Middle frontal gyrus (tissue), 1 donor: ENCODE data around the gene PHACTR1.

Experiments used
- DNase-seq: peaks from one replicate; pipeline ENCODE4 v3.0.0-alpha.2; 2015; ENCODE audit warnings: low spot score; ENCODE audit errors: extremely low spot score

Gene PHACTR1

GRCh38 chr6:12980741-12981140 is 264.2 kb downstream of the PHACTR1 start:
- DNase-seq, result no peak

- no peak for DNase-seq
Observed at GRCh38 chr6:12984776-12985175, 268.2 kb downstream of the PHACTR1 start.

- no peak for DNase-seq
Observed at GRCh38 chr6:12987783-12988182, 271.2 kb downstream of the PHACTR1 start.

GRCh38 chr6:12990162-12990561 is 273.6 kb downstream of the PHACTR1 start:
- no peak for DNase-seq

- DNase-seq, result no peak
Observed at GRCh38 chr6:12991435-12991834, 274.9 kb downstream of the PHACTR1 start.

GRCh38 chr6:12992770-12993169 is 276.2 kb downstream of the PHACTR1 start:
- no peak for DNase-seq

GRCh38 chr6:12993283-12993898 is 276.8 kb downstream of the PHACTR1 start:
- DNase-seq, result no peak

GRCh38 chr6:12995419-12995818 is 278.9 kb downstream of the PHACTR1 start:
- DNase-seq, result no peak

GRCh38 chr6:13000537-13000936 is 284.0 kb downstream of the PHACTR1 start:
- DNase-seq, result no peak

- DNase-seq, result no peak
Observed at GRCh38 chr6:13001927-13002326, 285.4 kb downstream of the PHACTR1 start.

- no peak for DNase-seq
Observed at GRCh38 chr6:13004601-13005000, 288.0 kb downstream of the PHACTR1 start.

GRCh38 chr6:13005994-13006393 is 289.4 kb downstream of the PHACTR1 start:
- DNase-seq, result no peak

- DNase-seq, result no peak
Observed at GRCh38 chr6:13006578-13007300, 290.2 kb downstream of the PHACTR1 start.

- DNase-seq, result no peak
Observed at GRCh38 chr6:13007744-13008143, 291.2 kb downstream of the PHACTR1 start.

- no peak for DNase-seq
Observed at GRCh38 chr6:13009031-13009430, 292.5 kb downstream of the PHACTR1 start.

- no peak for DNase-seq
Observed at GRCh38 chr6:13009461-13009860, 292.9 kb downstream of the PHACTR1 start.

- DNase-seq, result no peak
Observed at GRCh38 chr6:13011612-13012146, 295.1 kb downstream of the PHACTR1 start.

GRCh38 chr6:13012296-13012695 is 295.7 kb downstream of the PHACTR1 start:
- DNase-seq, result no peak

- DNase-seq, result no peak
Observed at GRCh38 chr6:13012977-13013680, 296.6 kb downstream of the PHACTR1 start.

- no peak for DNase-seq
Observed at GRCh38 chr6:13013681-13014503, 297.3 kb downstream of the PHACTR1 start.
